ENCODE results near the gene DAG1.

DAG1 gene

DNA sequence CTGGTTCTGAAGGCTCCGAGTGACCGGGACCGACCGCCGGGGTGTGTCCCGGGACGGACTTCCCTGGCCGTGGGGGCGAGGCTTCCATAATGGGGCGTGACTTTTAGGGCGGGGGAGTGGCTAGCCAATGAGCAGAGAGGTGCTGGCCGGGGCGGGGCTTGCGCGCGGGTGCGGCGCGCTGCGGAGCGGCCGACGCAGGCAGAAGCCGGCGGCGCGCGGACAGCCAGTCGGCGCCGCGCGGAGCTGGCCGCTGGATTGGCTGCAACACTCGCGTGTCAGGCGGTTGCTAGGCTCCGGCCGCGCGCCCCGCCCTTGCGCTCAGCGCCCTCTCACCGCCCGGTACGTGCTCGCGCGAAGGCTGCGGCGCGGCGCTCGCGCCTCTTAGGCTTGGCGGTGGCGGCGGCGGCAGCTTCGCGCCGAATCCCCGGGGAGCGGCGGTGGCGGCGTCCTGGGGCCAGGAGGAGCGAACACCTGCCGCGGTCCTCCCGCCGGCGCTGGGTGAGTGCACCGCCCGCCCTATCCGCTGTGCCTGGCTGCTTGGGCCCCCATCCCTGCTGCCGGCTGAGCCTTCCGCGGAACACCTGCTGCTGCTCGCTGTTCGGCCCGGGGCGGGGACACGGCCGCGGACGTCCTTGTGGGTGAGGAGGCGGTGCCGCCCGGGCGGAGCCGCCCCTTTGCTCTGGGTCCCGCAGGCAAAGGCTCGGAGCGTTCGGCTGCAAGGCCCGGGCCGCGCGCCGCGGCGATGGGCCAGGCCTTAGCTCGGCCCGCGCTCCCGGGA lies at the start of gene DAG1:
Gene DAG1 (plus strand): TSS at position 332 of the 778 bp plus-strand sequence. CDS start 40,268 bp downstream, outside the sequence.
- DNase-seq (ENCODE audit: low spot score), result peak; percentile 98
- TF ChIP-seq, protein P1, sequence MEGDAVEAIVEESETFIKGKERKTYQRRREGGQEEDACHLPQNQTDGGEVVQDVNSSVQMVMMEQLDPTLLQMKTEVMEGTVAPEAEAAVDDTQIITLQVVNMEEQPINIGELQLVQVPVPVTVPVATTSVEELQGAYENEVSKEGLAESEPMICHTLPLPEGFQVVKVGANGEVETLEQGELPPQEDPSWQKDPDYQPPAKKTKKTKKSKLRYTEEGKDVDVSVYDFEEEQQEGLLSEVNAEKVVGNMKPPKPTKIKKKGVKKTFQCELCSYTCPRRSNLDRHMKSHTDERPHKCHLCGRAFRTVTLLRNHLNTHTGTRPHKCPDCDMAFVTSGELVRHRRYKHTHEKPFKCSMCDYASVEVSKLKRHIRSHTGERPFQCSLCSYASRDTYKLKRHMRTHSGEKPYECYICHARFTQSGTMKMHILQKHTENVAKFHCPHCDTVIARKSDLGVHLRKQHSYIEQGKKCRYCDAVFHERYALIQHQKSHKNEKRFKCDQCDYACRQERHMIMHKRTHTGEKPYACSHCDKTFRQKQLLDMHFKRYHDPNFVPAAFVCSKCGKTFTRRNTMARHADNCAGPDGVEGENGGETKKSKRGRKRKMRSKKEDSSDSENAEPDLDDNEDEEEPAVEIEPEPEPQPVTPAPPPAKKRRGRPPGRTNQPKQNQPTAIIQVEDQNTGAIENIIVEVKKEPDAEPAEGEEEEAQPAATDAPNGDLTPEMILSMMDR (IDR thresholded peaks at IDR 0.05; ENCODE audit: borderline replicate concordance, control extremely low read depth, extremely low read depth, insufficient read depth, missing control alignments), result no peak
- in situ Hi-C loops (cut with MboI; ENCODE audit: low sequenced_read_pairs, unreplicated experiment), result no loop called here

DNA sequence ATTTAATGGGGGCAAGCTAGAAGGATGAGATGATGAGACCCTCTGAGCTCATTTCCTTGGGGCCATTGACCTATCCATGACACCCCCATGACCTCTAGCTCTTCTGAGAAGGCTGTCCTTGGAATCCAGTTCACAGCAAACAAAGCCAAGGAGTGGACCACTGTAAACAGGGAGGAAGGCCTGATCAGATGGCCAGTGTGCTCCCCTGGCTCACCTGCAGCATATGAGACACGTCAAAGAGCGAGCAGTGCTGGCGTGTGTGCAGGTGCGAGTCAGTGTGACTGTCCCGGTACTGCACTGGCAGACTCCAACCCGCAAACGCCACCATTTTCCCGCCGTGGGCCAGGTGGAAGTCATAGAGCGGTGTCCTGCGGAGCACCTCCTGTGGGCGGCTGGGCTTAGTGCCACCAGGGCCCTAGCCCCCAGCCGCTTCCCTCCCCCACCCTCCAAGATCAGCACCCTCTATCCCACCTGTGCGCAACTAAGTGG lies 48.1 kb upstream of the DAG1 start:
- DNase-seq (ENCODE audit: low spot score), result no peak
- in situ Hi-C loops (cut with MboI; ENCODE audit: low sequenced_read_pairs, unreplicated experiment), result no loop called here
- TF ChIP-seq, protein P1 (IDR thresholded peaks at IDR 0.05; ENCODE audit: borderline replicate concordance, control extremely low read depth, extremely low read depth, insufficient read depth, missing control alignments), result no peak

DNA sequence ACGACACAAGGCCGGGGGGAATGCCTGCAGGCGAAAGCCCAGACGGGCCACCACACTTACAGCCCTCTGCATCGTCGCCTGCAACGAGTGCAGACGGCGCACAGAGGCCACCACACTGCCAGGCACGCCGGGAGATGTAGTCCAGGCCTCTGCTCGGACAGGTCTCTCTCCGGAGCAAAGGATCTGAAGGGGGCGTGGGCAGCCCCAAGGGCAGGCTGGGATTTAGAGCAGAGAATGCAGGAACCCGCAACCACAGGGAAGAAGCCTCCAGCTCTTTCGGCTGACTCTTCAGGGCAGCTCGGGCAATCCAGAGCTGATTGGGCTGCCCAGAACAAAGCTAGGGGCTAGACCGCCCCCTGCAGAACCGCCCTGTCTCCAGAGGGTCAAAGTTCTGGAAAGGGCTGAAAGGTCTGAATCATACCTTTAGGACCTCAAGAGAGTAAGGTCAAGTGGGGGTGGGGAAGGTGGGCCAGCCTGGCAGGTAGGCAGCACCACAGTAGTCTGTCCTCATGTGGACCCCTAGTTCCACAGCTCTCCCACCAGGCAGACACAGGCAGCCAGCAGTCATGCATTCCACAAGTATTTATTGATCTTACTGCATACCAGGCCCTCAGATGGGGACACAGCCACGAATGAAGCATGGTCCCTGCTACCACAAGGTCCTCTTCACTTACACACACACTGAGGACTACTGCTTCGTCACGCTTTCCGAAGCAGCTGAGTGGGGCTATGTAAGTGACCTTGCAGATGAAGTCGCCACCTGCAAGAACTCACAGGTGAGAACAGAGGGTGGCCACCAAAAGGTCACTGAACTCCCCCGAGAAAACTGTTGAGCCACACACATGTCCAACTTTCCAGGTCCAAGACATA lies 47.5 kb upstream of the DAG1 start, which contains the start of gene AMT:
Gene AMT (minus strand): TSS at position 95 of the 870 bp plus-strand sequence. CDS start 23 bp downstream, at position 72.
- in situ Hi-C loops (cut with MboI; ENCODE audit: low sequenced_read_pairs, unreplicated experiment), result no loop called here
- TF ChIP-seq, protein P1 (IDR thresholded peaks at IDR 0.05; ENCODE audit: borderline replicate concordance, control extremely low read depth, extremely low read depth, insufficient read depth, missing control alignments), result no peak
- no peak for DNase-seq (ENCODE audit: low spot score)

DNA sequence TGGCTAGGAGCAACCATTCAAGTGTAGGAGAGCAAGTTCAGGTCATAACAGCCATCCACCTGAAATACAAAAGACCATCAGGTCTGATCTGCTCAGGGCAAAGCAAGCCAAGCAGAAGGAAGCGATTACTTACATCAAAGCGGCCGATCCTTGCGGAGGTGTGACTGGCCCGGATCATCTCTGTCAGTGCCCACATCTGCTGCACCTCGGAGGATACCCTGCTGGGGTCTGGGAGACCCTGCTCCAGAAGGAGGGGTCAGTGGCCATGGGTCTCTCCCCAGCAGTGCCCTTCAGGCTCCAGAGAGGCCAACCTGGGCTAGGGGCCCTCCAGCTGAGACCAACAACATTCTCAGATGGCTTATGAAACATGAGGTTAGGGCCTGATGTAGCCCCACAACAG lies 45.3 kb upstream of the DAG1 start:
- in situ Hi-C loops (cut with MboI; ENCODE audit: low sequenced_read_pairs, unreplicated experiment), result loop anchor here (25.0 kb wide), 1 partner anchor 263 kb away; the partner anchor contains the start of genes CCDC71 and KLHDC8B
- DNase-seq (ENCODE audit: low spot score), result peak; percentile 1
- TF ChIP-seq, protein P1 (IDR thresholded peaks at IDR 0.05; ENCODE audit: borderline replicate concordance, control extremely low read depth, extremely low read depth, insufficient read depth, missing control alignments), result no peak

DNA sequence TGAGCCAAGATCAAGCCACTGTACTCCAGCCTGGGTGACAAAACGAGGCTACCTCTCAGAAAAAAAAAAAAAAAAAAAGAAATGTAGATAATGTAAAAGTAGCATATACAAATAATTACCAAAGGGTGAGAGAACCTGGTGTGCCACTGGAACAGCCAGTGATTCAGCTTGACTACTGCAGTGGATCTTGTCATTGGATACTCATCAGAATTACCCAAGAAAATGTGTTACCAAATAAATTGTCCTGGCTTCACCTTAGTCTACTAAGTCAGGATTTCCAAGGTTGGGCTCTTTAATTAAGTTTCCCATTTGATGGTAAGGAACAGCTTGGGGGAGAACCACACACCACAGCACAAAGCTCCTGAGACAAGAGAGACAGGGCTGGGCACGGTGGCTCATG lies 42.5 kb upstream of the DAG1 start:
- DNase-seq (ENCODE audit: low spot score), result peak; percentile 8
- TF ChIP-seq, protein P1 (IDR thresholded peaks at IDR 0.05; ENCODE audit: borderline replicate concordance, control extremely low read depth, extremely low read depth, insufficient read depth, missing control alignments), result no peak
- in situ Hi-C loops (cut with MboI; ENCODE audit: low sequenced_read_pairs, unreplicated experiment), result loop anchor here (25.0 kb wide), 1 partner anchor 265 kb away; the partner anchor contains the start of genes CCDC71 and KLHDC8B

DNA sequence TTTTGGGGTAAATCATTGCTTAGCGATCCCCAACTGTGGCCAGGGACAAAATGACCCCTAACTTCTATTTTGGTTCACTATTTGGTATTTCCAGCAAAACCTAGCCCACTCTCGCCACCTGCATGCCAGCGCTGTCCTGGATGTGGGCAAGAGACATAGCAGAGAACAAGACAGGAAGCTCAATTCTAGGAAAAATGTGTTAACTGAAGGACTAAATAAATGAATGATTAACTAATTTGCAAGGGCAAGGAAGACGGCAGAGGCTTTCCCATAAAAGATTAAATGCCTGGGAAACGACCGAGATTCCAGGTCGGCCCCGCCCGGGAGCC lies 41.4 kb upstream of the DAG1 start:
- in situ Hi-C loops (cut with MboI; ENCODE audit: low sequenced_read_pairs, unreplicated experiment), result loop anchor here (25.0 kb wide), 1 partner anchor 266 kb away; the partner anchor contains the start of genes CCDC71 and KLHDC8B
- peak; percentile 36 for DNase-seq (ENCODE audit: low spot score)
- TF ChIP-seq, protein P1 (IDR thresholded peaks at IDR 0.05; ENCODE audit: borderline replicate concordance, control extremely low read depth, extremely low read depth, insufficient read depth, missing control alignments), result no peak
